Measurements from ENCODE around the gene ADAT3. TPM values are rescaled to one million over a fixed set of nuclear protein-coding genes. Genes with fewer than 3 reads are reported as not detected.

ADAT3 gene
- total and polyA plus RNA-seq, 2 donors (not counting 1 experiment from before 2014, with no cell fraction given): 5.3 to 13.4 TPM

- no peak overlapping the region for H2AFZ ChIP-seq (ENCODE audit: insufficient read depth, low read depth, low read length, poor library complexity, severe bottlenecking)
- intact Hi-C loops (cut with micrococcal nuclease): no loop called here
- TF ChIP-seq EZH2 (IDR thresholded peaks at IDR 0.05; ENCODE audit: borderline replicate concordance, insufficient read depth, low read depth, low read length, poor library complexity, severe bottlenecking) (no peak), CTCF (IDR thresholded peaks at IDR 0.05) (no peak)
- no peaks in the 10 kb centered on the region for H3K4me1 ChIP-seq (ENCODE audit: control insufficient read depth in 2 of 2, insufficient read depth in 2 of 2, low read length in 2 of 2)
- WGBS (ENCODE audit: insufficient coverage): 97% methylated on average over 21 of the region's 21 CpGs
- ATAC-seq (ENCODE audit: low read depth) (no peak), DNase-seq (no peak)
- no peak overlapping the region for H3K4me2 ChIP-seq (replicated peaks; ENCODE audit: low read depth, low read length, poor library complexity, severe bottlenecking)
- H3K4me3 ChIP-seq (ENCODE audit: control extremely low read depth in 1 of 5, extremely low read depth in 1 of 5, insufficient read depth in 1 of 5, low read depth in 2 of 5, low read length in 4 of 5): no peak overlapping the region
- peaks cover 100% of the 10 kb centered on the region for H3K79me2 ChIP-seq (ENCODE audit: control insufficient read depth, insufficient read depth, low read length)
- no peaks in the 10 kb centered on the region for H3K27me3 Mint-ChIP-seq
- H3K27me3 ChIP-seq (replicated peaks in 1 of 4; ENCODE audit: control extremely low read depth in 1 of 4, control insufficient read depth in 3 of 4, insufficient read depth in 4 of 4, low read length in 3 of 4): no peaks in the 10 kb centered on the region
- no peaks in the 10 kb centered on the region for H3K9me3 ChIP-seq (ENCODE audit: control extremely low read depth in 1 of 3, control insufficient read depth in 2 of 3, insufficient read depth in 1 of 3, low read length in 2 of 3)
- ChIA-PET CTCF (no interaction called here), POLR2A (interaction anchor here (0.5 to 0.7 kb wide), 3 partner anchors 83 to 432 kb away, joined by 3 to 4 read pairs (median 4); no protein-coding TSS in a partner anchor)
- H3K27ac ChIP-seq (ENCODE audit: low read length in 2 of 2): no peak overlapping the region
- peaks cover 1 to 42% of the 10 kb centered on the region in 2 experiments for H3K36me3 ChIP-seq (replicated peaks in 1 of 2; ENCODE audit: control extremely low read depth in 1 of 2, control insufficient read depth in 1 of 2, extremely low read depth in 1 of 2, insufficient read depth in 2 of 2, low read length in 1 of 2)
- H3K4me3 Mint-ChIP-seq: no peak overlapping the region
- no peak overlapping the region for H3K9ac ChIP-seq (ENCODE audit: low read length)
- no peaks in the 10 kb centered on the region for H3K9me3 Mint-ChIP-seq (ENCODE audit: insufficient read depth)
- H3K4me1 Mint-ChIP-seq: peaks cover 27% of the 10 kb centered on the region
- H3K27ac Mint-ChIP-seq: no peak overlapping the region
- peaks cover 98% of the 10 kb centered on the region for H4K20me1 ChIP-seq (ENCODE audit: control insufficient read depth, insufficient read depth, low read length, poor library complexity, severe bottlenecking)
Observed at GRCh38 chr19:1952635-1953034, 47.4 kb downstream of the ADAT3 start.

- Mint-ChIP-seq H3K27ac (no peak overlapping the region), H3K9me3 (ENCODE audit: insufficient read depth) (no peaks in the 10 kb centered on the region), H3K4me3 (no peak overlapping the region), H3K4me1 (peaks cover 27% of the 10 kb centered on the region), H3K27me3 (no peaks in the 10 kb centered on the region)
- H3K9me3 ChIP-seq (ENCODE audit: control extremely low read depth in 1 of 3, control insufficient read depth in 2 of 3, insufficient read depth in 1 of 3, low read length in 2 of 3): no peaks in the 10 kb centered on the region
- no peak overlapping the region for H3K4me2 ChIP-seq (replicated peaks; ENCODE audit: low read depth, low read length, poor library complexity, severe bottlenecking)
- H3K79me2 ChIP-seq (ENCODE audit: control insufficient read depth, insufficient read depth, low read length): peaks cover 100% of the 10 kb centered on the region
- ATAC-seq (ENCODE audit: low read depth) (no peak), DNase-seq (no peak)
- no peak overlapping the region for H3K9ac ChIP-seq (ENCODE audit: low read length)
- peaks cover 1 to 42% of the 10 kb centered on the region in 2 experiments for H3K36me3 ChIP-seq (replicated peaks in 1 of 2; ENCODE audit: control extremely low read depth in 1 of 2, control insufficient read depth in 1 of 2, extremely low read depth in 1 of 2, insufficient read depth in 2 of 2, low read length in 1 of 2)
- 96% methylated on average over 17 of the region's 19 CpGs for WGBS (ENCODE audit: insufficient coverage)
- H3K4me1 ChIP-seq (ENCODE audit: control insufficient read depth in 2 of 2, insufficient read depth in 2 of 2, low read length in 2 of 2): no peaks in the 10 kb centered on the region
- H3K27ac ChIP-seq (ENCODE audit: low read length in 2 of 2): no peak overlapping the region
- intact Hi-C loops (cut with micrococcal nuclease): no loop called here
- no peak overlapping the region for H3K4me3 ChIP-seq (ENCODE audit: control extremely low read depth in 1 of 5, extremely low read depth in 1 of 5, insufficient read depth in 1 of 5, low read depth in 2 of 5, low read length in 4 of 5)
- H3K27me3 ChIP-seq (replicated peaks in 1 of 4; ENCODE audit: control extremely low read depth in 1 of 4, control insufficient read depth in 3 of 4, insufficient read depth in 4 of 4, low read length in 3 of 4): no peaks in the 10 kb centered on the region
- ChIA-PET CTCF (no interaction called here), POLR2A (interaction anchor here (0.5 to 0.7 kb wide), 3 partner anchors 83 to 432 kb away, joined by 3 to 4 read pairs (median 4); no protein-coding TSS in a partner anchor)
- H2AFZ ChIP-seq (ENCODE audit: insufficient read depth, low read depth, low read length, poor library complexity, severe bottlenecking): no peak overlapping the region
- H4K20me1 ChIP-seq (ENCODE audit: control insufficient read depth, insufficient read depth, low read length, poor library complexity, severe bottlenecking): peaks cover 98% of the 10 kb centered on the region
- no peak for TF ChIP-seq CTCF (IDR thresholded peaks at IDR 0.05)
- TF ChIP-seq EZH2 (IDR thresholded peaks at IDR 0.05; ENCODE audit: borderline replicate concordance, insufficient read depth, low read depth, low read length, poor library complexity, severe bottlenecking): no peak
Observed at GRCh38 chr19:1953037-1953436, 47.8 kb downstream of the ADAT3 start.
